GM19467 (cell line): ENCODE results near the gene GINS2.

ENCODE experiments used
- ATAC-seq: cut with Tn5 transposase; IDR thresholded peaks from one replicate; pipeline ENCODE4 v1.9.1; 2021; ENCODE audit warnings: mild to moderate bottlenecking, moderate library complexity; ENCODE audit not compliant: unreplicated experiment

Gene GINS2

DNA sequence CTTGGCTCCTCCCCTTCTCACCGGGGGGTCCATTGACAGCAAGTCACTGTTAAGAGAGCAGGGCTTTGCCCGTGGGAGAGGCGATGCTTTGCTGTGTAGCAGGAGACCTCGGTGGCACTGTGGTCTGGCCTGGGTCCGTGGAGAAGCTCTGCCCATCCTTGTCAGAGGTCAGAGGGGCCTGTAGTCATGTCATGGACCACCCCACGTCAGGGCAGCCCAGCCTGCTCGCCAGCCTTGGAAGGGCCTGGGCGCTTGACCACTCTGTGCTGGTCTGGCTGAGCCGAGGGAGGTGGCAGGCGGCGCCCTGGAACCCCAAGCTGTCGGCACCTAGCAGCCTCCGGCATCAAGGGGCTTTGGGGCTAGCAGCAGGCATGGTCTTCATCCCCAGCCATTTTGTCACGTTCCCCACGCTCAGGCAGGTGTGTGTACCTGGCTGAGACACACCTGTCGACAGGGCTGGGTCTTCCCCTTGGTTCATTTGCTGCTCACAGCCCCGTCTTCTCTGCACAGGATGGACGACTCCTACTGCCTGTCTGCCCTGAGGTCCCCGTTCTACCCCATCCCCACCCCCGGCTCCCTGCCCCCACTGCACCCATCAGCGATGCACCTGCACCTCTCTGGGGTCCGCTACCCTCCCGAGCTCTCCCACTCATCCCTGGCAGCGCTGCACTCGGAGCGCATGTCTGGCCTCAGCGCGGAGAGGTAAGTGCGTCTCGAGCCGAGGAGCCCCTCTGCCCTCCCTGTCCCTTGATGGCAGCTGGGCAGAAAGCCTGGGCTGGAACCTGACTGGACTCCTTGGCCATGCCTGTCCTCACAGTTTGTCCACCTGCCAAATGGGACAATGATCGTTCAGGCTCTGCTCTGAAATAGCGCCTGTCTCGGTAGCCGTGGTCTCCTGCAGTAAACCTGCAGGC lies 33.3 kb downstream of the GINS2 start:
- ATAC-seq = no peak

DNA sequence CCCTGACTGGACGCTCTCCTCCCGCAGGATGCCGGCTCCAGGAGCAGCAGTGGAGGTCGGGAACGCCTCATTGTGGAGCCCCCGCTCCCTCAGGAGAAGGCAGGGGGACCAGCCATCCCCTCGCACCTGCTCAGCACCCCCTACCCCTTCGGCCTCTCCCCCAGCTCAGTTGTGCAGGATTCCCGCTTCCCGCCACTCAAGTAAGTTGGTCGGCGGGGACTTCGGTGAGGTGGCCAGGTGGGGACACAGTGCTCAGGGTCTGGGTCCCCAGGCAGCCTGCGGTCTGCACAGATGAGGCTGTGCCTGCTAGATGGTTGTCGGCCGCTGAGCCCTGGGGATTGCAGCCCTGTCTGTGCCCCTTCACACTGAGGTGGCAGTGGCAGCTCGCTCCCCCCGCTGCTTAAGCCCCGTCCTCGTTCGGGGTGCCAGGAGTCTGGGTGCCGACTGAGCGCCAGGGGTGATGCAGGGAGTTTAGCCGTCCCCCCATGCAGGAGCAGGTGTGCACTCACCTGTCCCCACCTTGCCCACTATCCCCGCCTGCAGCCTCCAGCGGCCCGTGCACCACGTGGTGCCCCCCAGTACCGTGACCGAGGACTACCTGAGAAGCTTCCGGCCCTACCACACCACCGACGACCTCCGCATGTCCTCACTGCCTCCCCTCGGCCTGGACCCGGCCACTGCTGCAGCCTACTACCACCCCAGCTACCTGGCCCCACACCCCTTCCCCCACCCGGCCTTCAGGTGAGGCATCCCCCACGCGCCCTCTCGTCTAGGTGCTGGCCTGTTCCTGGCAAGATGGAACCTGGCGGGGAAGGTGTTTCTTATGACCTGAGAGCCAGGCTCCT lies 34.3 kb downstream of the GINS2 start:
- ATAC-seq = no peak

DNA sequence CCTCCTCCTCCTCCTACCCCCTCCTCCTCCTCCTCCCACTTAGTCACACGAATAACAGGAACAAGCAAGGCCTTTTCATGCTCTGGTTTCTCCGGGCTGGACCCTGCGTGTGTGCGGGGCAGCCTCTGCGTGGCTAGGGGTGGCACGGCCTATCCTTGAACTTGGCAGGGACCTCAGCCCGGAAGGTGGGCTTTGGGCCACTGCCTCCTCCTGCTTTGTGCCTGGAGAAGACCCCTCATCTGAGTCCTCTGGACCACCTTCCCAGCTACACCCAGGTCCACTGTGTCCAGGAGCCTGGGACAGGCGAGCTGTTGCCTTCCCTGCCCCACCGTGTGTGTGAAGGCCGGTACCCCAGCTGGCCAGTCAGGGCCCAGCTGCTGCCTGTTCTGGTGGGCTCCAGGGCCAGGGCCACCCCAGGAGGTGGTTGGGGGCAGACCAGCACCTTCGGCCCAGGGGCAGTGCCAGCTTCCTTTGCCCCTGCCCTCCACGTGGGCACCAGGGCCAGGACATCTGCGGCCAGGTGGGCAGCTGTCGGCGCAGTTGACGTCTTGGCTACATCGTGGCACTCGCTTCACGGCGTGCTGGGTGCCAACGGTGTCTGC lies 35.4 kb downstream of the GINS2 start:
- ATAC-seq = no peak

DNA sequence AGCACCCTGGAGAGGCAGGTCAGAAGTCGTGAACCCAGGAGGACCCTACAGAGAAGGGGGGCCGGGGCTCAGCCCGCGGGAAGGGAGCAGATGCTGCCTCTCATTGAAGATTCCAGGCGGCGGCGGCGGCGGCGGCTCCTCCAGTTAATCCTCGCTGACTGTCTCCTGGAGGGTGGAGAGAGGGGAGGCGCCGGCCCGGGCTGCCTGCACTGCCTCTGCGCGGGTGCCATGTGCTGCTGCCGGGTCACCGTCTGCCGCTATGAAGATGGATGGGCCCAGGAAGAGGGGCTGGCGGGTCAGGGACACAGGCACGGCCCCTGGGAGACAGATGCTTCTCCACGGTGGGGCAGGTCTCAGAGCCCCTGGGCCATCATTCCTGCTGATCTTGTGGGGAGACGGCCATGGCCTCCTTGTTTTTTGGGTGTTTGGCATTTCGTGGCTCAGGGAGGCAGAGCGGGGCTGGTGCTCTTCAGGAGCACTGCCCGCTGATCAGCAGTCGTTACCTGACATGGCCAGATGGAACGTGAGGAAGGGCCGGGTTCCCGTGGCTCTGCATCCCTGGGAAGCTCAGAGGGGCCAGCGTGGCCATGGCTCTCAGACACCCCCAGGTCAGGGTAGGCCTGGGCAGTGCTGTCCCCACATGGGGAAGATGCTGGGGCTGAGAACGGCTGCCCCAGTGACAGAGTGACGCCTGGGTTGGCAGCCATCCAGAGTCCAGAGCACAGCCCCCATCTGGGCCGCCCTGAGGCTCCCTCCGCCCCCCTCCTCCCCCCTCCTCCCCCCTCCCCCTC lies 36.1 kb downstream of the GINS2 start:
- no peak for ATAC-seq

DNA sequence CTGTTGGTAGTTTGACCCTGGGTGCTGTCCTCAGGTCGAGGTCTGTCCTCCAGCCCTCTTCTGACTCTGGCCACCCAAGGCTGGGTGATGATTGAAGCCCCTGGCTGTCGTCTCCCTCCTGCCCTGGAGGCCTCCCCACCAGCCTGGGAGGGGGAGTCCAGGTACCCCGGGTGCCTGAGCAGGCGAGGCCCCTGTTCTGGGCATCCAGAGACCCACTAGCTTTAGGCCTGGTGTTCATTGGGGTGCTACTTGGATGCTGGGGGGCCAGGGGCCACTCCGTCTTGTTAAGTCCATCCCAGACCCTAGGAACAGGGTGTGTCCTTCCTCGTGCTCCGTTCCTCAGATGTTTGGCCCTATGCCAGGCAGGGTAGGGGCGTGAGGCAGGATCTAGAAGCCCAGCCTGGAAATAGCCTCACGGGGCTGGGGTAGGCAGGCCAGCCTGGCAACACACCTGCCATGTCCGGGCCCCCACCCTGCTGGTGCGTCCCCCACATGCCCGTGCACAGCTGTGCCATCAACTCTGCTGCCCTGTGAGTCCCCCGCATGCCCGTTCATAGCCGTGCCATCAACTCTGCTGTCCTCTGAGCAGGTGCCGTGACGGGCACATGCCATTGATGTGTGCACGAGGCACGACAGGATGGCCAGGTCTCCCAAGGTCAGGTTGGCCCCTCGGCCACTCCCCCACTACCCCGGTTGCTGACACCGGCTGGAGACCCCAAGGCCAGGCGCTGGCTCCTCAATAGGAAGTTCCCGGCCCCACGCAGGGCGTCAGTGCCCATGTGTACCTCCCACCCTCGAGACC lies 36.9 kb downstream of the GINS2 start:
- no peak for ATAC-seq

DNA sequence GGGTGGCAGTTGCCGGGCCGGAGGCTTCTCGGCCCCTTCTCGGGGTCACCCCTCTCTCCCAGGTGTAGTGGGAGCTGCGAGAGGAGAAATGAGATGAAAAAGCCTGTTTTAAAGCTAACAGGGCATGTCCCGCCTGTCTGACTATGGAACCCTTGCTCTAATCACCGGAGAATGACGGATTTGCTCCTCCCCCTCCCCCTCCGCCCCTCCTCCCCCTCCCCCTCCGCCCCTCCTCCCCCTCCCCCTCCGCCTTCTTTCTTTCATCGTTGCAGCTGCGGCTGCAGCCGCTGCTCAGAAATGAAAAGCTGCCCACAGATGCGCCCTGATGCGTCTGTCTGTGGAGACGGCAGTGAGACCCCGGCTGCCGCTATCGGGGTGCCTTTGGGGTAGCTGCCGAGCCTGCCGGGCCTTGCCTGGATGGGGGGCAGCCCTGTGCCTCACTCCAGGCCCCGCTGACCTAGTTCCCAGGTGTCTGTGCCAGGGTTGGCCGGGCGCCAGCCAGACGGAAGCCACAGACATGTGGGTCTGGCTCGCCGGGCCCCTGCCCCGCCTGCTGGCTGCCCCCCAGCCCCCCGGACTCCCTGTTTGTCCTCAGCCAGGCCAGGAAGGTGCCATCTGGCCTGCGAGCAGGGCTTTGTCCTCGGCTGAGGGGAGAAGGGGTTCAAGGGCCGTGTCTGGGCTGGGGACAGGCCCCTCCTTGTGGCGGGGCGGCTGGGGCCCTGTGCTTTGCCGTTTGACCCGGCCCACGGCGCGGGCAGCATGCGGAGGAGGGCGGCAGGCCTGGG lies 37.7 kb downstream of the GINS2 start:
- no peak for ATAC-seq

DNA sequence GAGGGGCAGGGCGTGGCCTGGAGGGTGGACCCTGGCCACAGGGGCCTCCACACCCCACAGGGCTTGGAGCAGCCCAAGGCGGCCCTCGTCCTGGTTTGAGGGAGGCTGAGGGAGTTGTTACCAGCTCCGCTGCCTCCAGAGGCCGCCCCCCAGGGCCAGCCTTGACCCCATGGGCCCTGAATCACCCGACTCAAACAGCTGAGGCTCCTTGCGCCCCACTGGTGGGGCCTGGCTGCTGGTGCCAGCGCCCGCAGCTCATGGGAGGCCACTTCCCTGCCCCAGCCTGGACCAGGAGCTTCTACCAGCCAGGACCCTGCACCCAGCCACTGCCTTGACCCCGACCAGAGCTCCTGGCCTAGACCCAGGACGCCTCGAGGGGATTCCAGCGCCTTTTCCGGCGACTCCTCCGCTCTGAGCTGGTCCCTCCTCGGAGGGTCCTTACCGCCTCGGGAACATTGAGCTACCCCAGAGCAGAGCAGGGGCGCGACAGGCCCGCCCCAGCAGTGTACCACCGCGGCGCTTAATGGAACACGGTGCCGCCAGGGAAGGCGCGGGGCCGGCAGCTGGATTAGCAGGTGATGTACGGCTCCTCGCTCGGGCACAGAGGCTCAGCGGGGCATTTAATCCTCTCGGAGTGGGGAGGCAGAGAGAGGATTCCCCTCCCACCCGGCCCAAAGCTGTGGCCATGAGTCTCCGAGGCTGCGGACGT lies 38.5 kb downstream of the GINS2 start:
- no peak for ATAC-seq

DNA sequence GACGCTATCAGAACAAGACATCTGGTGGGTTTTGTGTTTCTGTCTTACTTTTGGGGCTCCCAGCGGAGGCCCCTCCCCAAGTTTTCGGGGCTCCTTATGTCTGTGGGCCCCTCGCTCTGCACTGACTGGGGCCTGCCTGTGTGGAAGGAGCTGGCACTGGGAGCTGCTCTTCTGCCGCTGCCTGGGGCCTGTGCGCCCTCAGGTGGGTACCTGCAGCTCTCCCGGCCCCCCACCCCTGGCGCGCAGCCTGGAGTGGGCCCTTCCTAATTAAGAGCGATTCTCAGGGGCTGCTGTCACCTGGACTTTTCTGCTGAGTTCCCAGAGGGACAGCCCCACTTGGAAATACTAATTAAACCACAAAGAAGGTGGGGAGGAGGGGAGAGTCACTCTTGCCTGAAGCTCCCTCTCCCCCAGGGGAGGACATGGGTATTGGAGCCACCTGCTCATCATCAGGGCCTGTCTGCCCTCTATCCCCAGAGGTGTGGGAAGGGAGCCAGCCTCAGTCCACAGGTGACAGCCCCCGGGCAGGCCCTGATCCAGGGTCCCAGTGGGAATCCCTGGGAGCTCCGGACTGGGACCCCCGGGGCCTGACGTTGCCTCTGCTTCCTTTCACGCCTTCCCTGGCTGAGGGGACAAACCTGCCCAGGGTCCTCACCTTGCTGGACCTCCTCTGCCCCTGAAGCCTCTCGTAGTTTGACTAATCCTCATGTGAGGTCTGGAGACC lies 39.2 kb downstream of the GINS2 start:
- ATAC-seq = no peak

DNA sequence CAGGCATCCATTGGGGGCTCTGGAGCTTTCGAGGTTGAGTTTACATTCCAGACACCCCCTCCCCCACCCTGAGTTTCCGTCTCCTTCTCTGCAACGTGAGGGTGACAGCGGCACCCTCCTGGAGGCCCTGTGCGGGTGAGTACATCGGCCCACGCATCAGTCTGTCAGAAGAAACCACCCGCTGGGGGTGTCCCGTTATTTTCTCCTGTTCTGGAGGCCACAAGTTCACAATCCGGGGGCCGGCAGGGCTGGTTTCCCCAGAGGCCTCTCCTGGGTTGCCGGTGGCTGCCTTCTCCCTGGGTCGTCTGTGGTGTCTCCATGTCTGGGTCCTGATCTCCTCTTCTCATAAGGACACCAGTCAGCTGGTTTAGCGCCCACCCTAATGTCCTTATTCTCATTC lies 39.9 kb downstream of the GINS2 start:
- no peak for ATAC-seq

DNA sequence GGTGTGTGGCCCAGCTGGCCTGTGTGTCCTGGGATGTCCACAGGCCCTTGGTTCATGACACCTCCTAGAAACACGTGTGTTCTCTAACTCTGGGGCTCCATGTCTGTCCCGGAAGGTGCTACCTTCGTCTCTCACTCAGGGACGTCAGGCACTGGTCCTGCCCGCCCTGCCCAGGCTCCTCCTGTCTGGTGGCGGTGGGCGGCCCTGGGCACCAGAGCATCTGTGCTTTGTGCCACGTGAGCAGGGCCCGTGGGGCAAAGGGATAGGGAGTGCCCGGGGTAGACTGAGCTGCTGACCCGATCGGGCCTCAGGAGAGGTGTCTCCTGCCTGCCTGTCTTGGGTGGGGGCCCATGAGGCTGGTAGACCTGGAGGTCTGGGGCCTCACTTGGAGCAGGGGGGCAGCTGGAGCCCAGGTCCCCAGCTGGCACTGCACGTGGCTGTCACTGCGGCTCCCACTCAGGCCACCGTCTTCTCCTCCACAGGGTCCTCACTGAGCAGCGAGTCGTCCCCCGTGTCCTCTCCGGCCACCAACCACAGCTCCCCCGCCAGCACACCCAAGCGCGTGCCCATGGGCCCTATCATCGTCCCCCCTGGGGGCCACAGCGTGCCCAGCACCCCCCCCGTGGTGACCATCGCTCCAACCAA lies 40.6 kb downstream of the GINS2 start:
- no peak for ATAC-seq

DNA sequence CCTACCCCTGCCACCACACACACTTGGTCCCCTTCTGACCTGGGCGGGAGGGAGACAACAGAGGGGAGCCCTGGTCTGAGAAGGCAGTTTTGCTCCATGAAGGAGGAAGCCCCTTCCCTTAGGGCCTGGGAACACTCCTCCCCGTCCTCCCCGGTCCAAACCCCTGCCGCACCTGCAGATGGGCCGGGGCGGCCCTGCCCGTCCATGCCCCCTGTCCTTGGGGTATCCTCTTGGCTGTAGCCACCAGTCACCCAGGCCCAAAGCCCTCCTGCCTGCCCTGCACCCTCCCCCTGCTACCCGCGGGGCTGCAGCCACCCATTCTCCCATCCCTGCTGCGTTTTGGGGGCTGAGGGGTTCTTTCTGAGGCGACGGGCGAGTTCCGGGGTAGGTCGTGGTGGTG lies 41.8 kb downstream of the GINS2 start:
- no peak for ATAC-seq

DNA sequence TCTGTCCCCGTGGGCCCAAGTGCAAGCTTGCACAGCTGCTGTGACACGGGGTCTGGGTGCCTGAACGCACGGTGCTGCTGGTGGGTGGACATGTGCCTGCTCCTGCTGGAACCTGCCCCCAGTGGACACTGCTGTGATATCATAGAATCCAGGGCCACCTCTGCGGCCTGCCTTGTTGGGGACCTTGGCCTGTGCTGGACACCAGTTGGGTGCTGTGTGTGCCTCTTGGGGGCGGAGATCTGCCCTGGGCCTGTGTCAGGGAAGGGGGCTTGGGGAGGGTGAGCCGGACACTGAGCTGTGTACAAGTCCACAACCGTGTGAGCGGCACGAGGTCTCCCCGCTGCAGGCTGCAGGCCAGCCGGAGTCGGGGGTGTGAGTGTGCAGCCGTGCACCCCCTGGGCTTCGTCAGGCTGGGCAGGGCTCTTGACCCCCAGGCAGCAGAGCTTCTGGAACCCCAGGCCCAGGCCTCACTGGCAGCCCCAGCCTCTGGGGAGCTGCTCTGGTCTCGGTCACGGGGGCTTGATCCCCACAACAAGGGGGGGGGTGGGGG lies 42.3 kb downstream of the GINS2 start:
- no peak for ATAC-seq

DNA sequence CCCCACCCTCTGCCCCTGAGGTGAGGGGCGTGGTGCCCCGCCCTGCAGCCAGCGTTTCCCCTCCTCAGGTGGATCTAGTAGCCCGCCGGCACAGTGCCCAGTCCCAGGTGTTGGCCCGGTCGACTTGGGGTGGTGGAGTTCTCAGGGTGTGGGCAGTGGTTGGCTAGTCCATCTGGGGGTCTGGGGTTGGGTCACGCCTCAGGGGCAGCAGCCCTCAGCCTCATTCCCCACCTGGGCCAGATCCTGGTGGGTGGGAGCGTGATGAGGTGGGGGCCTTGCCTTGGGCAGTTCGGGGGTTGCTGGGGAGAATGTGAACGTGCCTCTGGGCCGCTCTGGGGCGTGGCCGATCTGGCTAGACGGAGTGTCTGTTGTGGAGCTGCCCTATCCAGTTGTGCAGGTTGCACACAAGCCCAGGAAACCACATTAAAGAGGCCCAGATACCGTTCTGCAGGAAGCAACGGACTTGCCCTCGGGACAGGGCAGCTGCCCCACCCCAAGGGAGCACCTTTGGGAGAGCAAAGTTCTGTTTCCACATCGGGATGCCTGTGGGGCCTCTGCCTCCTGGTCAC lies 43.6 kb downstream of the GINS2 start:
- no peak for ATAC-seq

DNA sequence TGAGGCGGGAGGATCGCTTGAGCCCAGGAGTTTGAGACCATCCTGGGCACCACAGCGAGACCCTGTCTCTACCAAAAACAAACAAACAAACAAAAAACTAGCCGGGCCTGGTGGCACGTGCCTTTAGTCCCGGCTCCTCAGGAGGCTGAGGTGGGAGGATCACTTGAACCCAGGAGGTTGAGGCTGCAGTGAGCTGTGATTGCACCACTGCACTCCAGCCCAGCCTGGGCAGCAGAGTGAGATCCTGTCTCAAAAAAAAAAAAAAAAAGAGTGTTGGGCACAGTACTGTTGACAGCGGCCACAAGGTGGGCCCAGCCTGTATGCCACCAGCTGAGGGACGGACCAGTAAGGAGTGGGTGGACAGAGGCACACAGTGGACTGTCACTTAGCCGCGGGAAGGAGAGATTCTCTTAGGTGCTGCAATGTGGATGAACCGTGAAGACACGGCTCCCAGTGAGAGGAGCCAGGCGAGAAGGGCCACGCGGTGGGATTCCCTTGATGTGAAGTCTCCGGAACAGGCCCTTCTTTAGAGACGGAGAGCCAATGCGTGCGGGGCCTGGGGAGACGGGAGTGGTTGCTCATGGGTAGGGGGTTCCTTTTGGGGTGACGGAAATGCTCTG lies 44.6 kb downstream of the GINS2 start:
- ATAC-seq = no peak

DNA sequence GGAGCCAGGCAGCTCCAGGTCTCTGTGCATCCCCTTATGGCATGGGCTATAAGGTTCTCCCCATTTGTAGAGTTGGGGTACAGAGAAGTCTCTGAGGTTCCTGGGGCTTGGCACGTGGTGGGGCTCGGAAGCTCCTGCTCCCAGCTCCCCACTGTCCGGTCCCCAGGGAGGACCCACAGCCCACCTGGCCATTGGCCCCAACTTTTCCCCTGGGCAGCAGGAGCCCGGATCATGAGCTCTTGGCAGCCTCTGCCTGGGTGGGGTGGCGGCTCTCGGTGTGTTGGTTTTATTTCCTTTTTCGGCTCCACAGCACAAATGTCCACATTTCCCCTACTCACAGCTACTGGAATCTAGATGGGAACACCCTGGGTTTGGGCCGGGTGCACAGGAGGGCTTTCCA lies 45.1 kb downstream of the GINS2 start:
- ATAC-seq = no peak

DNA sequence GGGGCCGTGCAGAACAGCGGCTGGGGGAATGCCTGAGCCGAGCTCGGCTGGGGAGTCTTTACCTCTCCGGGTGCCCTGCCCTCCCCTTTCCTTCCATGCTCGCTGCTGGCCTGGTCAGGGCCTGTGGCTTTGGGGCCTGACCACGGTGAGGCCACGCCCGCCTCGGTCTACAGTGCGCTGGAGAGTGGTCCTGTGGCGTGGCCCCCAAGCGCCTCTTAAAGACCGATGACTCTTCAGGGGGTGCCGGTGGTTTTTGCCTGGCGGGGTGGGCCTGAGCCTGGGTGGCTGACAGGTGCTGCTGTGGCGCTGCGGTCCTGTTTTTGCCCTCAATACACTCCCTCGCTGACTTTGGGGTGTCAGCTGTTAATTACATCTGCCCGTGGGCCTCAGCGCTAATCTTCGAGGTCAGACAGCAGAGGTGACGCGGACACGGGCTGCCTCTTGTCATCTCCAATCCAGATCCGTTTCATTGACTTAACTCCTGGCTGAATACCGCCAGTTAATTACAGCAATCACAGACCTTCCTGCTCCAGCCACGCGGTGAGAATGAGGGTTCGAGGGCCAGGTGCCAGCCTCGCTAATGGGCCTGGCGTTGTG lies 45.9 kb downstream of the GINS2 start:
- no peak for ATAC-seq
